Stimulated activated CD4-positive, alpha-beta T cell treated with anti-CD3 and anti-CD28 coated beads, Interleukin-15, amount 100 ng/mL, for 1 hour (primary cell): ENCODE results near the gene PRKN.

Experiments
- DNase-seq, 2 donors: peaks; one replicate each; pipeline ENCODE4 v3.0.0-alpha.2; 2020; ENCODE audit warnings: low read depth in 1 of 2, low spot score in 1 of 2

The PRKN gene

DNA sequence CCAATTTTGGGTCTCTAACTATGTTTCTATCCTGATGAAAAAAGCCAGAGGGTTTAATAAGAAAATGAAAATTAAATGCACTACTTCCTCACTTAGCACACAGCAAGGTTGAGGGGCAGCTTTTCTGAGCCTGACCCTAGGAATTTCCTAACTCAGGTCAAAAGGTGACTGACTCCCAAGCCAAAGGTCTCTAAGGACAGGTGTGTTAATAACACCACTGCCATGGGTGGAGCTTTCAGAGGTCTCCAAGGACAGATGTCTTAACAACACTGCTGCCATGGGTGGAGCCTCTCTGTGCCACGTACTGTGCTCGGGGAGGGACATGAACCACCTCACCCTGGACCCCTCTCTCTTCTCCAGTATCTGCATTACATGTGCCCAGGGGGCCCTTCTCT, 339.2 kb downstream of the PRKN start:
- no peak for DNase-seq

- no peak for DNase-seq
Measured at GRCh38 chr6:162387718-162388382, 339.7 kb downstream of the PRKN start.

DNA sequence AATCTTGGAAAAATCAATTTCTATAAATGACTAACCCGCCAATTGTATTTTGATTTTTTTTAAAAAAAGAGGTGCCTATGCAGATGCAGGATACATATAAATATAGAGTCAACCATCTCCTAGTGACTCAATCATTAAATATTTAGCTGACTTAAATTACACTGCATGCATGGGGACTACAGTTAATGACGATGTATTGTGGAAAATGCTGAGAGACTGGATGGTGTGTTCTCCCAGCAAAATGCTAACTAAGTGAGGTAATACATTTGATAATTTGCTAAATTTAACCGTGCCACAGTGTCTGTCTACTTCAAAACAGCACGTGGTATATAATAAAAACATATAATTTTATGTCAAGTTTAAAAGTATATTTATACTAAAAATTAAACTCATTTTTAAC, 341.6 kb downstream of the PRKN start:
- no peak for DNase-seq

DNA sequence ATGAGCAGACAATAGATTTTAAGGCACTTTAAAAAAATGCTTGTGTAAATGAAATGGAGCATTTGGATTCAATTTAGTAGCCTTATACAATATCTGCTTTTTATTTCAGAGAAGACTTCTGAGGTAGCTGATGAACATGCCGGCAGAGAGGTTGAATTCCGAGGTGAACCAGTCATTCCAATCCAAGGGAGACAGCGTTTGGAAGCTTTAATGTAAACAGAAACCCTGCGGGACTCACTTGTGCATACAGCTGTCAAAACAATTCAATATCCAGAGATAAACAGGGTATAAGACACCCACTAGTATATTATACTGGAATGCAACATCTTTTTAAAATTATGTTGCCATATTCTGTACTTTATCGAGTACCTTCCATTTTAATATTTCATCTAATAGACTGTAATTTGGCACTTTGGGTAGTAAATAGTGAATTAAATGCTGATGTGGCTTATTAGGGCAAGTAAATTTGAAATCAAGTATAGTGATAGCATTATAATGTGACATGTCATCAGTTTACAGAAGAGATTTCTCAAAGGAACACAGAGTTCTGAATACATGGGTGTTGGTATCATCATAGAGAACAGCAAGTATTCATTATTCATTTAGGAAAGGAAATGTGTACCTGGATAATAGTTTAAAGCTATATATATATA, 347.7 kb downstream of the PRKN start:
- DNase-seq, result no peak

DNA sequence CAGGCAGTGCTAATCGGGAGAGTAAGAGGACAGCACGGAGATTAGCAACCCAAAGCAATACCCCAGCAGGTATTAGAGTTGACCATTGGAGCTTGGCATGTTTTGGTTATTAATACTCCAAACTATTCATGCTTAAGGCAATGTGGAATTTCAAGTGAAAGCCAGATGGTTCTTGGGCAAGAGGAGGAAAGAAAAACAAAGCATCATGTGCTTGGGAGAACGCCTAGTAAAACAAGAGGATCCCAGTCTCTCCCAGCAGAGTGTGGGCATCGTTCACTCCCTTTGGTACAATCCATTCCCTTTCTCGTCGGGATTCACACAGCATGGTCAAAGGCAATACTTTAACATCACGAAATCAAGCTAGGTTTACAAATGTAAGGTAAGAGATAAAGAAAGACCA, 349.8 kb downstream of the PRKN start:
- DNase-seq, result no peak

GRCh38 chr6:162373868-162374267, 353.7 kb downstream of the PRKN start:
- no peak for DNase-seq

DNA sequence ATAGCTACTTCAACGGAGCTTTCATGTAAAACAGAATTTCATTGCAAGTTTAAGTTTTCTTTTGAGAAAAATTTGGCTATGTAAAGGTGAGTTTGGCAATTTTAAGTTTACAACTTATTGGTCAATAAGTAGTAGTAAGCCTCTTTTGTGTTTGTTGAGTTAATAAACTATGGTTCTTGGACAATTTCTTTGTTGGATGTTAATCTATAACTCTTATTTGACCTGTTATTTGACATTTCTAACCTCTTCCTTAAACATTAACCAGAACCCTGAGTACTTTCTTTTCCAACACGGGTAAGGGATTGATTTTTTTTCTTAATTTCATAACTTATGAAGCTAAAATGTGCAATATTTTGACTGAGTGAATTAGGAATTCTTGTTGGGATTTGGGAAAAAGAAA, 354.4 kb downstream of the PRKN start:
- DNase-seq, result no peak

DNA sequence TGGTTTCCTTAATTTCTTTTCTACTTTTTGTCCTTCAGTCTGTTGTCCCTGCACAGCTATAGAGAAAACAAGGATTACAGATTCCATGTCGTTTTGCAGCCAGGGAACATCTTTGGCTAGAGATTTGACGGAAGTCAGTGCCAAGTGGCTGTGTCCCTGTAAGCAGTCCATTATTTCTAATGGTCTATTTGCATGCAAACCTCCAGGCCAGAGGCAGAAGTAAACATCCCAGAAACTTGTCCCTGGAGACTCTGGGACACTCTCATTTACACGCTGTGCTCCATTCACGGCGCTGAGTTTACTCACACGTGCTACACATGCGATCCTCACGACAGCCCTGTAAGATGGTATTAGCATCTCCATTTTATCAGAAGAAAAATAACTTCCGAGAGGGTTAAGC, 355.5 kb downstream of the PRKN start:
- DNase-seq, result no peak

DNA sequence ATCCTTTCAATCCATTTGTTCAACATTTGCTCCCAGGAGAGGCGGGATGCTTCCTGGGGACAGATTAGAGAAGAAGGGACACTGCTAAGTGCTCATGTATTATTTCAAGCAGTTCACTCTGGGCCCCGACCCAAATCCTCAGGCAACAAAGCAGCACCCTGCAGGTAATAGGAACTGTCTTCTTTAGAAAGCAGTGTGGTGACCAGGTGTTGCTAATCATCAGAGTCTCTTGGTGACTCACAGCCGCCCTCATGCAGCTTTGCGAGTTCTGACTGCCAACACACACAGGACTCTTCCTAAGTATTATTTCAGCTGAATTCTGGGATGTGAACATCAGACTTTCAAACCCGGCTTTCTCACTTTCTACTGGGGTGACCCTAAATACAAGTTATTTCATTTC, 356.4 kb downstream of the PRKN start:
- DNase-seq, result no peak

DNA sequence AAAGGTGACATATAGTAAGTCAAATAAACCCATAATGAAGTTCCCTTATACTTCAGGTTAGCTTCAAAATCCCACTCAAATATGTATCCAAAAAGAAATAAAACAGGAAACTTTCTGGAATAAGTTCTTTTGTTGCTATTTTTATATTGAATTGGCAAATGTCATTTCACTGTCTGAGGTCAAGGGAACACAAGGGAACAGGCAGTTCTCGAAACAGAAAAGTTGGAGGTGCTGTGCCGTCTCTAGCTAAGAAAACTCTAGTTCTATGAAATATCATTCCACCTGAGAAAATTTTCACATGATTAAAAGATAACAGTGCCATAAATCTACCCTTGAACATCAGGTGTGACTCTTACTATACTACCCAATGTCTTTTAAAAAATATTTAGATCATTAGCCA, 358.5 kb downstream of the PRKN start:
- DNase-seq, result no peak

DNA sequence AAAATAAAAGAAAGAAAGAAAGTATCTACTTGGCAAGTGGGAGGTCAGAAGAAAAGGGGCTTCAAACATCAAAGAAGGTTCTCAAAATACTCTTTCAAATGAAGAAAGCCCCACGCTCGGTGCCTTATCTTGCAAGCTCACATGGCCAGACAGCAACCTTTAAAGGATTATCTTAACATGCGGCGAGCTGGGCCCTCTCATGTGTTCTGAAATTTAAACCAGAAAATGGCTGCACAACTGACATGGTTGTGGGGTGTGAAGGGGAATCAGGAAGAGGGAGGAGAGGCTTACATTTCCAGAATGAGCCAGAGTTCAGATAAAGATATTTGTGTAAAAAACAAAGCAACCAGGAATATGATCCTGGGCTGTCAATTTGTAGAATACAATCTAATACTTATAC, 363.1 kb downstream of the PRKN start:
- DNase-seq, result no peak

- DNase-seq, result no peak
Measured at GRCh38 chr6:162363757-162364156, 363.8 kb downstream of the PRKN start.

DNA sequence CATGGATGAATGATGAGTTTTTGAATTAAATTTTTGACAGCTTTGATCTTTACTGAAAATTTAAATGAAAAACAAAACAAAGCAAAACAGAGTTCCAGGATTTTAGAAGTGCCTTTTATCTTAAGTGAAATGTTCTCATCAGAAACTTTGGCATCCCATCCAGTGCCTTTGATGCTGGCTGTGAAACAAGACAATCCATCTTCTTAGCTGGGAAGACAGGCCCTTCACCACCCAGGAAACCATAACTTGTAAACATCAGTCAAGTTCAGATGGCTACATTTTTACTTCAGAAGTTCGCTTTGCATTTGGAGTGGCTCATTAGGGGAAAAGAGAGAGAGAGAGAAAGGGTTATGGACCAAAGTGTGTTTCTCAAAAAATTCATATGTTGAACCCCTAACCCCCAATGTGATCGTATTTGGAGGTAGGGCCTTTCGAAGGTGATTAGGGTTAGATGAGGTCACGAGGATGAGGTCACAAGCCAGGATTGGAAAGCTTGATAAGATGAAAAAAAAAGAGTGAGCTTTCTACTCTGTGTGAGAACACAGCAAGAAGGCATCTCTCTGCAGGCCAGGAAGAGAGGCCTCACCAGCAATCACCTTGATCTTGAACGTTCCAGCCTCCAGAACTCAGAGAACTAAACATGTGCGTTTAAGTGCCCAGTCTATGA, 366.5 kb downstream of the PRKN start:
- DNase-seq, result no peak

GRCh38 chr6:162358625-162359024, 368.9 kb downstream of the PRKN start:
- no peak for DNase-seq

DNA sequence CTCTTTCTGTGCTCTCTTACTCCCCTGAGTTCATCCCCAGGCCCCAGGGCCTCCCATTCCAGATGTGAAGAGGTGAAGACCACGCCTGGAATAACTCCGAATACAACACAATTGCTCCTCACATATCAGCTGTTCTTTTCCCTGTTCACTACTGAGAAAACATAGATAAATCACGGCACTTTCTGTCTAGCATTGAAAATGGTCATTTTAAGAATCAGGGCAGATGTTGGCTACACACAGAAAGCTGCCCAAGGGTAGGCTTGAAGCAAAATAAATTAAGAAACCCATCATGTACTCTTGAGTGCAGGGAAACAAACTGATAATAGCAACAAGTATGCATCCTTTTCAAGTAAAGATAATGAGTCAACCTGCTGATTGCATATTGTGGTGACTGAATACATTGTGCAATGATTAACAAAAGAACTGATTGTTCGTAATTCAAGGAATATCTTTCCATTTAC, 382.5 kb downstream of the PRKN start:
- no peak for DNase-seq

DNA sequence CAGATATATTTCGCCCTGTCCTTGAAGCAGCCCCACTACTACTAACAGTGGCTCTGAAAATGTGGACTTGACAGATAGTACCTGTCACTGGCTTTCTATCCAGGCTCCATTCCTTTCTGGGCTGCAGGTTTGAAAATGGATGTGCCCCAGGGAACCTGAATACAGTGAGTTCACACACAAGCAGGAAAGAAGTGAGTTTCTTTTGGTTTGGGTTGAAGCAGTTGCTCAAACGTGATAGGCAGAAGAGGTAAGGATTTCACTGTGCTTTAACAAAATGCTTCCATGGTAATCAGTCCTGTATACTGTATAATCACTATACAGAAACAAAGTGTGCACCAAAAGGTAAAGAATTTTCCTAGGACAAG, 382.9 kb downstream of the PRKN start:
- DNase-seq, result no peak

DNA sequence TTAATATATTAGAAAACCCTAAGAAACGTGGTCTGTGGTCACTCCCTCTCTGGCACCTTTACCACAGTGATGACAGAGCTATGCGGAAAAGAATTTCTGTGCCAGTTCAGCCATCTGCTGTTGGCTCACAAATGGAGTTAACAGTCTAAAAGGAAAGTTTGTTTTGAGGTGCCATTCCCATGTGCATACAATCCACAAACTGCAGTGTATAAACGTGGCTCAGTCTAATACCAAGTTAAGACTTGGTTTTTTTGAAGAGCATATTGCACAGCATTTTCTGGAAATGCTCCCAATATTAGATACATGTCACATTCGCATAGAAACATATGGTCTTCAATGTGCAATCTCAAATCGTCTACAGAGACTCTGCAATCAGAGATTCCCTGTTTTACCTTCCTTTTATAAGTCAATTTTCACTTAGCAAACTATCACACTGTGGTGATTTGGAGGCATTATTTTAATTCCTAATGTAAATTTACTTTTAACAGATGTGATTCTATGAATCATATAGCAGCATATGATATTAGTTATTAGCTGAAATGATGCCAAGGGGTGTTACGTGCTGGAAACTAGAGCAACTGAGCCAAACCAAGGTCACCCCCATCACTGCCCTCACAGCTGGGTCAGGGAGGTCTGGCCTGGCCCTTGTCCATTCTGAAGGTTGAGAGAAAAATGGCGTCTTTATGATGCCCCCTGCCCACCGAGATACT, 383.5 kb downstream of the PRKN start:
- DNase-seq, result no peak

DNA sequence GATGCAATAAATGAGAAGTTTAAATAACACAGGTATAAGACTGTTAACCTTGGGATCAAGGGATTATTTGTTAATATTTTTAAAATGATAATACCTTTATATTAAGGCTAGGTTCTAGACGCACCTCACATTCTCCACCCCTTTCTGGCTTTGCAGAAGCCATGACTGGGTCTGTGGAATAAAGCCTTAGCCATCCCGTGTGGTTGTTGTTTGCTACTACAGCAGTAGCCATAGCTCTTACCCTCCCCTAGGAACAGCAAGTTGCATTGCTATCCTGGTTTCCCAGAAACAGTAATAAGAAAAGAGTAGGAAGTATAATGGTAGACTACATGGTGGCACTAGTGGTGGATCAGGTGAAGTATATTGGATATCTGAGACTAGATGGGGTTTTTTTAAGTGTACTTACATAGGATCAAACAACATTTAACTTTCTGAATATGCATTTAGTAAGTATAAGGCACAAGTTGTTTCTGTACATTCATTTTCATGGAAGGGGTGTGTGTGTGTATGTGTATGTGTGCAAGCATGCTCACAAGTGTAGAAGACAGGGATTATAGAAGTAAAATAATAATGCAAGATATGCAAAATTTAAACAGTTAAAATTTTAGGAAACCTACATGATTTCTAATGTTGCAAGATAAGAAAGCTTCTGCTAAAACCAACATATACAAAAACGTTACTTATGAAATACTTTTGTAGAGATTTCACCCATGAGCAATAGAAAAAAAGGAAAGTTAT, 384.2 kb downstream of the PRKN start:
- no peak for DNase-seq

DNA sequence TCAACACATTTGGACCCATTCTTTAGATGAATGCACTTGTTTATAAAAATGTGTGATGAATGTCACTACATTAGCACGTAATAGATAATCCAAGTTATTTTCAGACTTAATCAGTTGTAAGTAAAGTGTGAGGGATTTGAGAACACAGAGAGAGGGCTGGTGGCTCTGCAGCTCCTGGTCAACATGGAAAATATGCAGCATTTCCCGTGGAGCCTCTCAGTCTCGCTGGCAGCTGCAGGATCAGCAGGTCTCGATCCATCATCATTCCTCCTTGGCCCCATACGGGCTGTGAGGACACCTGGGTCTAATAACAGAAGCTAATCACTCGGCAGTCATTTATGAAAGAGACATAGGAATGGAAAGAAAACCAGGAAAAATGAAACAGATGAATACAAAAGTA, 390.2 kb downstream of the PRKN start:
- no peak for DNase-seq

GRCh38 chr6:162336359-162336758, 391.2 kb downstream of the PRKN start:
- DNase-seq, result no peak

DNA sequence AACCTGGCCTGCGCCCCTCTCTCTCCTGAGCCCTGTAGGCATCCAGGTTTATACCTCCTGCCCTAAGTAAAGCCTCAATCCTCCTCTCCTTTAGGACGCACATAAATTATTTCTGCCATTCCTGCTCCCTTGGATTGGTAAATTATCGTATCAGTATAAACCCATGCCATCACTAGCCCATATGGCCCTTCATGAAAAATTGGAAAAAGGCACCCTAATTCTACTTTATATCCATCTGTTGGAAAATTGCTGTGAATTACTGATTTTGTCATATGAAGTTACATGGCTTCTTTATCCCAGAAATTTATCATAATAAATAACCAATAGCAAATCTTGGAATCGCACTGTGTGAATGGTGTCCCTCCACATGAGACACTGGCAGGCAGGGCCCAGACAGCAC, 395.2 kb downstream of the PRKN start:
- DNase-seq, result no peak
